ENCODE measurements around the gene MAP3K12.

Gene MAP3K12

DNA sequence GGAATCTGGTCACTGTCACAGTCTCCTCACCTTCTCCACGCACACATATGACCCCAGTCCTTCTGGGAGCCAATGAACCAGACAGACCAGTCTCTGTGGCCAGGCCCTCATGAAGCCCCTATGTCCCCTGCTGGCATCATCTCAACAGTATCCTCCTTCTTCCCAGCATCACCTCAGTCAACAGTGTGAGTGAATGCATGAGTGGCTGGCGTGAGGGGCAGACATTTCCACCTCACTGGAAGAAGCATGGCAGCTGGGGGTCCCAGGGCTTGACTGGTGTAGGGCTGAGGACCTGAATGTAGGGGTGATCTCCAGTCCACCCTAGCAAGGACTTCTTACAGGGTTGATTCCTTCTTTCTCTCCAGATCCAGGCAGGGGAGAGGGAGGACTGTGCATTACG lies 1.8 kb downstream of the MAP3K12 start:
- no peak for TF ChIP-seq CTCF (IDR thresholded peaks at IDR 0.05)
- TF ChIP-seq ZFX (IDR thresholded peaks at IDR 0.05; ENCODE audit: borderline replicate concordance): no peak
- H3K27ac ChIP-seq: no peak overlapping the region

GRCh38 chr12:53496752-53497032 lies 2.6 kb downstream of the MAP3K12 start:
- no peak overlapping the region for H3K27ac ChIP-seq
- TF ChIP-seq ZFX (IDR thresholded peaks at IDR 0.05; ENCODE audit: borderline replicate concordance): no peak
- TF ChIP-seq CTCF (IDR thresholded peaks at IDR 0.05): no peak

DNA sequence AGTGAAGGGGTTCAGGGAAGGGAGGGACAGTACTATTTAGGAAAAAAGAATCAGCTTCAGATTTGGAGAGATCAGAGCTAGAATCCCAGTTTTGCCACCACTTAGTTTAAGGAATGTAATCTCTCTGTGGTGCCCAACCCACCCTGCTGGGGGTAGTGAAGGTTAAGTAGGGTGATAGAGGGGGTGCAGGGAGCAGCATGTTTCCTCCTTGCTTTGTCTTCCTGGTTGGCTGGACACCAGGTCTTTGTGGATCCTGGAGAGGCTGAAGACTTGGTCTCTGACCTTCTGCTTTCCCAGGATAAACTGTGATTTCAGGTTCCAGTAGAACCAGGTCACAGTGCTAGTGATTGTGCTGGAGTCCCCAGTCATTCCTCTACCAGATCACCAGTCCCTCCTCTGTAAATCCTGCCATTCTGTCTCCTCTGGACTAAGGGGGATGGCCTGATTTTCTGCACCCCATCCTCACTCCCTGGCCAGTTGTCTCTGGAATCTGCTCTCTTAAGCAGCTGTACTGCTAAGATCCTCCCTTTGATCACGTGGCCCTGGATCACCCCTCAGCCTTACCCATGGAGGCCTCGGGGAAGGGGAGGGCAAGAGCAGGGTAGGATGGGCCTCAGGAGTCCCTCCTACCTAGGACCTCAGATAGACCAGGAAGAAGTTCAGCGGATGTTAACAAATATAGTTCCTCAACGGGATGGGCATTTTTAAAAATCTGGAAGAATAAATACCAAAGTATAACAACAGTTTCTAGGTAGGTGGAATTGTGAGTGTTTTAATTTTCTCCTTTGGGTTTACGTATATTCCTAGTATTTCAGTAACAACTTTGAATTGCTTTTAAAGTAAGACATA lies 3.1 kb downstream of the MAP3K12 start:
- TF ChIP-seq CTCF (IDR thresholded peaks at IDR 0.05) (no peak), ZFX (IDR thresholded peaks at IDR 0.05; ENCODE audit: borderline replicate concordance) (no peak)
- H3K27ac ChIP-seq: peak overlapping the region; percentile 9; the same call in 1 of the 2 replicates

GRCh38 chr12:53493610-53494391 lies 5.5 kb downstream of the MAP3K12 start:
- no peak for TF ChIP-seq ZFX (IDR thresholded peaks at IDR 0.05; ENCODE audit: borderline replicate concordance)
- no peak for TF ChIP-seq CTCF (IDR thresholded peaks at IDR 0.05)
- peak overlapping the region; percentile 77 for H3K27ac ChIP-seq

- H3K27ac ChIP-seq: peak overlapping the region; percentile 77
- TF ChIP-seq CTCF (IDR thresholded peaks at IDR 0.05) (no peak), ZFX (IDR thresholded peaks at IDR 0.05; ENCODE audit: borderline replicate concordance) (no peak)
Measured at GRCh38 chr12:53492830-53493609, 6.2 kb downstream of the MAP3K12 start.

DNA sequence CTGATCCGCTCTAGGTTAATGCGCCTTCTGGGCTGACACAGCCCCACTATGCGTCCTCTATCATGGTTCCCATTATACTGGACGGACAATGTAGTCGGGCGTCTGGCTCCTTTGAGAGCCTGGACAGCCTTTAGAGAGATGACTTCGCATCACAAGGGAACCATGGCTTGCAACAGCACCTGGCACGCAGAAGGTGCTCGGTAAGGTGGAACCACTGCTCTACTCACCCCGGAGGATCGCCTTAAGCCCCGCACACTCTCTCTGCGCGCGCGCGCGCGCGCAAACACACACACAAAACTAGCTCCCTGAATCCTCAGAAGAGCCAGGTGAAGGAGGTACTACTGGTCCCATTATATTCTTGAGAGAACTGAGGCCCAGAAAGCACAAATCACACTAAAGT lies 7.1 kb downstream of the MAP3K12 start:
- peak overlapping the region; percentile 77 for H3K27ac ChIP-seq
- TF ChIP-seq CTCF (IDR thresholded peaks at IDR 0.05) (no peak), ZFX (IDR thresholded peaks at IDR 0.05; ENCODE audit: borderline replicate concordance) (no peak)
